GM18951 (cell line): ENCODE measurements around the gene NR2F6.

ENCODE experiments used
- POLR2A ChIP-seq: IDR thresholded peaks from 4 replicates; pipeline ENCODE4 v1.6.1; 2011; ENCODE audit warnings: mild to moderate bottlenecking; ENCODE audit not compliant: insufficient read length, insufficient read depth; ENCODE audit errors: extremely low read depth
- in situ Hi-C: fragments of 300-500 bp; cut with MboI; formaldehyde crosslinking; loops from one replicate; pipeline ENCODE4 v1.12.0; 2022; ENCODE audit warnings: low sequenced_read_pairs, mixed read lengths, inconsistent platforms; ENCODE audit not compliant: unreplicated experiment

The NR2F6 gene

DNA sequence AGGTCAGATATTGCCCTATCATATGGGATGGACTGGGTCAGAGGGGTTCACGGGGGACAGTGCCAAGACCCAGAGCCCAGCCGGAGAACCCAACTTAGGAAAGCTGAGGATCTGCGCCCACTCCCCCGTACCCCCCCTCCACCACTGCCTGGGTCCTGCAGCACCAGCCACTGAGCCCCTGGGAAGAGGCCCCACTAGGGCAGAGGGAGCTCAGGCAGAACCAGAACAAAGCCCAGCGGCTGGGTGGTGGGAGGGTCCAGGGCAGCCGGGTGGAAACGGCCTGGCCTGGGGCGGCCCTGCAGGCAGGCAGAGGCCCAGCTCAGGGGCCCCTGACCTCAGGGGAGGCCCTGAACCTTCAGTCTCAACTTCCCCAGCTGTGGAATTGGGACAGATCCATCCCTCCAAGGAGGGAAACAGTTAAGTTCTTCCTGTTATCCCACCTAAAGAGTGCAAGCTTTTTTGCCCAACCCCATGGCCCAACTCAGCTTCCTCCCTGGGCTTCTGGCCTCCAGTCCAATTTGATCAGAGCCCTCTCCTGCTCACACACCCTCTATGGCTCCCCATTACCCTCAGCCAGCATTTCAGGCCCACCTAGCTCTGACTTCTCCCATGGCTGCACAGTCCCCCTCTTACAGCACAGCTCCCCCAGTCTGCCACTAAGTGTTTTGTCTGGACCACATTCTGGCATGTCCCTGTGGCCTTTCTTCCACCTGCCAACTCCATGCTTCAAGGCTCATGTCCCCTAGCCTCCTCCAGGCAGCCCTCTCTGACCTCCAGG is 3.1 kb downstream of the NR2F6 start:
- in situ Hi-C loops: no loop called here
- no peak for TF ChIP-seq POLR2A

DNA sequence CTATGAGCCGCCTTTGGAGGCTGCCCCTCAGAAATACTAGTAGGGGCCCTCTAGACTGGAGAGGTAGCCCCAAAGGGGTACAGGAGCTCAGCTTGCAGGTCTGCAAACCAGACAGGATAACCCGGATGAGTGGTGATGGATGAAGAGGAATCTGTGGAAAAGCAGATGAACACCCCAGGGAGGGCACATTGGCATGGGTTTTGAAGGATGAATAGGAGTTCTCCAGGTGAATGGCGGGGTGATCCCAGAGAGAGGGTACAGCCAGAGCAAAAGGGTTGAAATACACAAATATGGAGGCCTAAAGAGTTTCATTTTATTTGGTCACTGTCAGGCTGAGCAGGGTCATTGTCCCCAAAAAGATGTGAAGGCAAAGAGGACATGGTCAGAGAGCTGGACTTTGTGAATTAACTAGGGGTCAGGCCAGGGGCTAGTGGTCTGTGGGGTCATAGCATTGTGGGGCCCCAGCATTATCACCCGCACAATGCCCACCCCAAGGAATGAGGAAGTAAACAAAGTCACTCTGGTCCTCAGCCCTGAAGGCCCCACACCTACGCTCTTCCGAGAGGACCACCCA is 4.8 kb downstream of the NR2F6 start:
- no peak for TF ChIP-seq POLR2A
- in situ Hi-C loops: no loop called here

DNA sequence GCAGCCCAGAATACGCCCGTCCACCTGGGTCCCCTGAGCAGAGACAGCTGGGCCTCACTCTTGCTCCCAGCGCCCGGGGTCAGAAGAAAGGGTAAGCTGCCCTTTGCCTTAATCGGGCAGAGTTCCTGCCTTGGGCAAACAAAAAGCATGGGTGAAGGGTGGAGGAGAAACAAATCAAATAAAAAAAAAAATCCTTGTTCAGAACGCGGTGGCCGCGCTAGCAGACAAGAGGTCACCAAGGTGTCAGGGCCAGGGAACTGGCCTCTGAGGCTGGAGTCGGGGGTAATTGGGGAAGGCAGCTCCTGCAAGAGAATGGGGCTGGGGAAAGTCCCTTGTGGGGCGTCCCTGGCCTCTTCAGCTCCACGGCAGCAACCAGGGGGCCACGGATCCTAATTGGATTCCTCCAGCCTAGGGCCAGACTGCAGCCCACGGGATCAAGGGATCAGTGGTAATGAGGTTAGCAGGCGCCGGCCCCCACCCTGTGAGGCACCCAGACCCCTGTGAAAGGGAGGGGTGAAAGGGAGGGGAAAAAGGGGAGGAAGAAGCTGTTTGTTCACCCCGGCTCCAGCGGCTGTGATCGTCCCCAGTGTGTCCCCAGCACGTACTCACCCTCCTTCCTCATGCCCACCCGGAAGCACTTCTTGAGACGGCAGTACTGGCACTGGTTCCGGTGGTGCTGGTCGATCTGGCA is 5.5 kb downstream of the NR2F6 start:
- in situ Hi-C loops: no loop called here
- no peak for TF ChIP-seq POLR2A

DNA sequence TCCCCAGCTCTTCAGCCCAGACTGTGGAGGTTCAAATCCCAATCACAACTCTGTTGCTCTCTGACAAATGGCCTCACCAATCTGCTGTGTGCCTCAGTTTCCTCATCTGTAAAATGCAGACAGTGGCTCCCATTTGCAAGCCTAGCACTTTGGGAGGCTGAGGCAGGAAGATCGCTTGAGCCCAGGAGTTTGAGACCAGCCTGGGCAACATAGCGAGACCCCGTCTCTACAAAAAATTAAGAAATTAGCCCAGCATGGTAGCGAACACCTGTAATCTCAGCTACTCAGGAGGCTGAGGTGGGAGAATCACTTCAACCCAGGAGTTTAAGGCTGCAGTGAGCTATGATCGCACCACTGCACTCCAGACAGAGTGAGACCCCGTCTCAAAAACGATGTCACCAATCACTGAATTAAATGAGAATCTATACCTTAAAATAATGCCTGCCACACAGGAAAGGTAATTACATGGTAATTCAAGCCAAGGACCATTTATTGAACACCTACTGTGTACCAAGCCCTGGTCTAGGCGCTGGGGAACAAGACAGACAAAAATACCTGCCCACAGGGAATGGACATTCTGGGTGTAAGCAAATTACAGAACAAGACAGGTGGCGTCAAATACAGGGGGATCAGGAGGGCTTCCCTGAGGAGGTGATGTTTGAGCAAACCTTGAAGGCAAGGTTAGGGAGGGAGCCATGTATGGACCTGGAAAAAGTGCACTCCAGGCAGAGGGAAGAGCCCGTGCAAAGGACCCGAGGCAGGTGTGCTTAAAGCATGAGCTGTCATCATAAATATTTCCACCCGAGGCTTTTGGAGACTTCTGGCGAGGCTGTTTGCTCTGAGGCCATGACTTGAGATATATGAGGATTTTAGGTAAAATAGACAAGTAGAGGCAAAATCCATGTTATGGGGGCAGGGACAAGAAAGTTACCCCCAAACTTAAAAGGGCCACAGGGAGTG is 7.7 kb downstream of the NR2F6 start:
- TF ChIP-seq POLR2A: no peak
- in situ Hi-C loops: no loop called here

DNA sequence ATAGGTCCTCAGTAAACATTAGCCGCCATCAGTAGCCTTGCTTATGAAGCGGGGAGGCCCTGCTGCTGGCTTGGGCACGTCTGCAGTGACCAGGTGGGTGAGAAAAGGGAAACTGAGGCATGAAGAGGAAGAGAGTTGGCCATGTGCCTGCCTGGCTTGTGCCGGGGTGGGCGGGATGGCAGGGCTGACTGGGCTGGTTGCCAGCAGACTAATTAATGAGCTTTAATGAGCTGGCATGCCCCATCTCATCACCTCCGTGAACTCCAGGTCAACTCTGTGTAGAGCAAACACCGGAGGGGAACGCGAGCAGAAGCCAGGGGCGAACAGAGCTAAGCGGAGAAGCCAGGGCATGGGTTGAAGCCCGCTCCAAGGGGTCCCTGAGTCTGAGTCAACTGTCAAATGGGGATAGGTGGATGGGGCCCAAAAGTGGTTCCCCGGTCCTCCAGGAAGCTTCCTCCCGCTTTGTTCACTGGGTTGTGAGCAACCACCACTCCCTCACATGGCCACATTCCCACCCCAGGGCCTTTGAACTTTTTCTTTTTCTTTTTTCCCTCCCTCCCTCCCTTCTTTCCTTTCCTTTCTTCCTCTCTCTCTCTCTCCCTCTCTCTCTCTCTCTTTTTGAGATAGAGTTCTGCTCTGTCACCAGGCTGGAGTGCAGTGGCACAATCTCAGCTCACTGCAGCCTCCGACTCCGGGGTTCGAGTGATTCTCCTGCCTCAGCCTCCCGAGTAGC is 8.7 kb downstream of the NR2F6 start:
- in situ Hi-C loops: no loop called here
- TF ChIP-seq POLR2A: no peak

DNA sequence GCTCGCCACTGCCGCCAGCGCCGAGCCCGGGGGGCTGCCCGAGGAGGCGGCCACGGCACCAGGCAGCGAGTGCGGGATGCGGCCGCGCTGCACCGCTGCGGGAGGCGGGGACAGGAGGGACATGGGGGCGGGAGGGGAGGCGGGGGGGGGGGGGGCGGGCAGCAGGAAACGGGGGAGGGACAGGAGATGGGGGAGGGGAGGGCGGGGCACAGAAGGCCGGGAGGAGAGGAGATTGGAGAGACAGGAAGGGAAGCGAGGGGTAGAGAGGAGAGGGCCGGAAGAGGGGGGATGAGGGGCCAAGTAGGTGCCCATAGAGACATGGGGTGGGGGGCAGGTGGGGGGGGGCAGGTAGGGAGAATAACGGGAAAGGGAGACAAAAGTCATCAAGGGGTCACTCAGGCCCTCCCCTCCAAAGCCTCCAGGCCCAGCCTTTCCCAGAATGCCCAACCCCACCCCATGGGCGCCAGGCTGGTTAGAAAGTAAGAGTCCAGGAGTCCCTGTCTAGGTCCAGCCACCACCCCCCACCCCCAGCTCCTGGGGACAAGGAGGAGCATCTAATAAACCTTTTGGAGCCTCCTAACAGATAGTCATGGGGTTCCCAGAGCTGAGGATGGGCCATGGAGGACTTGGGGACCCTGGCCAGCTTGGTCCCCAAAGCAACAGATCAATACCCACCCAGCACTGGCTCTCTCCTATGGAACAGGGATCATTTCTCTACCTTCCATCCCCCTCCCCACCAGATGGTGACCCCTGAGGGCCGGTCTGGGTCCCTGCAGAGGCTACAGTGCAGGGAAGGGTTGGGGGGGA is 9.5 kb downstream of the NR2F6 start:
- peak; percentile 44 for TF ChIP-seq POLR2A
- in situ Hi-C loops: no loop called here

DNA sequence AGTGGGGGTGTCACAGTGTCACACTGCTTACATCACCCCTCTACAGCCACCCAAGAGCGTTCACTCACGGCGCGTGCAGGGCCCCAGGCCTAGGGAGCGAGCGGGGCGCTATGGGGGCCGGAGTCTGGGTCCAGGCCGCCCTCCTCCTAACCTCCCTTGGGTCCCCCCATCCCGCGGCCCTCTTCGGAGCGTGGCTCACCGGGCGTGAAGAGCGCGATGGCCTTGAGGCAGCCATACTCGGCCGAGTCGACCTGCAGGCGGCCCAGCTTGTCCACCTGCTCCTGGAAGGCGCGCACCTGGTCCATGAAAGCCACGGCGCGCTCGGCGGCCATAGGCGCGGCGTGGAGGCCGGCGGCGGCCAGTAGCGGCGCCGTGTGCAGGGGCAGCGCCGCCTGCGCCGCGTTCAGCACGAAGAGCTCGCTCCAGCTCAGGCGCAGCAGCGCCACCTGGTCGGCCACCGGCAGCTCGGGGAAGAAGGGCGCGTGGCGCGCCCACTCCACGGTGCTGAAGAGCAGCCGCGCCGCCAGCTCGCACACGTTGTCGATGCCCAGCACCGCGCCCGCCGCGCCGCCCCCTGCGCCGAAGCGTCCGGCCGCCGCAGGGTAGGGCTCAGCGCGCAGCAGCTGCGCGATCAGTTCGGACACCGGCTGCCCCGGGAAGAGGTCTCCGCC is 10.3 kb downstream of the NR2F6 start:
- in situ Hi-C loops: no loop called here
- no peak for TF ChIP-seq POLR2A

DNA sequence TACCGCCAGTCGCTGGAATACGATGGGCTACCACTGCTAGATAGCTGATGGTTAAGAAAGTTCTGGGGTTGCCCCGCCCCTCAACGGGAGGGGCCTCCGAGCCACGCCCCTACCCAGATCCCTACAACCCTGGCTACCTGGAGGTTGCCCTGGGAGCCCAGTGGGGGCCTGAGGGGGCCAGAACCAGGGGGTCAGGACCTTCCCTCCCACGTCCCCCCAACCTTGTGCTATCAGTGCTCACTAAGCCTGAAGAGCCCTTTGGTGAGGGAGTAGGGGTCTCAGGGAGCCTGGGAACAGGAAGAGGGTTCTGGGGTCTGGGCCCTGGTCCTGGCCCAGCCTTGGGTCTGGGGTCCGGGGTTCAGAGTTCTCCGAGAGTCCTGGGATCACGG is 10.8 kb downstream of the NR2F6 start:
- TF ChIP-seq POLR2A: peak; percentile 29
- in situ Hi-C loops: no loop called here

DNA sequence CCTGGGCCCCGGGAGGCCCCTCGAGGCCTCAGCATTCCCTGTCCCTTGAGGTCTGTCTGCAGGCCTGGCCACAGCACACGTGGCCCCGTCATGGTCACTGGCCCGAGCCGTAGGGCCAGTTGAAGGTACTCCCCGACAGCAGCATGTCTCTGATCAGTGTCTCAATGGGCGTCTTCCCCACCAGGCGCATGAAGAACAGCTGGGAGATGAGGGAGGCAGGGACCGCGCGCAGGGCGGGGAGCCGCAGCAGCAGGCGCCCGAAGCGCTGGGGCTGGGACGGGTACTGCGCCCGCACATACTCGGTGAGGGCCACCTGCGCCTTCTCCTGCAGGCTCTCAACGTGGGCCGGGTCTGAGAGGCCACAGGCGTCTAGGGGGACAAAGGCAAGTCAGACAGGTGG is 13.5 kb downstream of the NR2F6 start:
- in situ Hi-C loops: no loop called here
- no peak for TF ChIP-seq POLR2A

DNA sequence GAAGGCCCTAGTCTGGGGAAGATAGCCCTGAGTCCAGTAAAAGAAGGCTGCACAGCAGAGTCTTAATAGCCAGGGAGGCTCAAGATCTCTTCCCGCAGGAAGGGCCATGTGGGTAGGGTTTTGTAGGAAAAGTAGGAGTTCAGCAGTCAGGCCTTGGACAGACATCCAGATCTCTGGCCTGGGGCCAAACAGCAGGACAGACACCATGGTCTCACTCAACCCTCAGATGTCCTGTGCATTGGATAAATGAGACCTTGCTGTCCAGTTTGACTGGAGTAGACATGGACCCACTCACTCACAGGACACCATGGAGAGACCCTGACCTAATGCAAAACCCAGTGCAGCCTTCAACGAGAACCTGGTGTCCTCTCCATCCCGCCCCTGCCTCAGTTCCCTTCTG is 15.8 kb downstream of the NR2F6 start:
- TF ChIP-seq POLR2A: no peak
- in situ Hi-C loops: no loop called here

DNA sequence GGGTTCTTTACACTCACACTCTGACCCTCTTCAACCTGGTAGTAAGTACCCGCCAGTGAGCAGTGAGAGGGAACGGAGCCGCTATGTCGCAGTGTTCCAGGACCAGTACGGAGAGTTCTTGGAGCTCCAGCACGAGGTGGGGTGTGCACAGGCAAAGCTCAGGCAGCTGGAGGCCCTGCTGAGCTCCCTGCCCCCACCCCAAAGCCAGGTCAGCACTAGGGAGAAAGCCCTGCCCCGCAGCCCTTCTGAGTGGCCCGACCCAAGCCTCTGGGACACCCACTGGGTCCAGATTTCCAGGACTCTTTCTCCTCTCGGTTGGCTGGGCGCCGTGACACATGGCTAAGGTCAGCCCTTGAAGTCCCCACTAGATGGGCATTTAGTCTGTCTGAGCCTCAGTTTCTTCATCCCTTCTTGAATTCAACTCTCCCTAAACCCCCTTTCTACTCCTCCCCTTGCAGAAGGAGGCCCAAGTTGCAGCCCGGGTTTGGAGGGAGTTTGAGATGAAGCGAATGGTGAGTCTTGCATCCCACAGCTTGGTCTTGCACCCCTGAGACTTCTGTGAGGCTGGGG is 17.8 kb downstream of the NR2F6 start:
- in situ Hi-C loops: no loop called here
- no peak for TF ChIP-seq POLR2A
